Transverse colon (tissue), 4 donors: ENCODE measurements around the gene OSBPL6. TPM values are rescaled to one million over a fixed set of nuclear protein-coding genes. Genes with fewer than 3 reads are reported as not detected.
"Not testable (repeated sequence)": the region's sequence is repeated elsewhere in the genome, so short reads cannot be mapped to it uniquely, and the experiment has no call there.

Experiments
- DNase-seq: peaks from one replicate; pipeline ENCODE4 v3.0.0-alpha.2; 2019
- H3K27ac ChIP-seq, 4 donors: fragments of 200-600 bp; sonication (generic); 2 replicates each; pipeline ENCODE4 v1.5.1; 2016 to 2018; ENCODE audit warnings: inconsistent platforms in 4 of 4
- H3K27me3 ChIP-seq: fragments of 200-600 bp; sonication (generic); 2 replicates; pipeline ENCODE4 v1.5.1; 2017; ENCODE audit warnings: inconsistent platforms
- H3K36me3 ChIP-seq, 4 donors: fragments of 200-600 bp; sonication (generic); 2 replicates each; pipeline ENCODE4 v1.5.1; 2017 to 2019; ENCODE audit warnings: inconsistent platforms in 4 of 4
- H3K4me1 ChIP-seq, 4 donors: fragments of 200-600 bp; sonication (generic); 2 replicates each; pipeline ENCODE4 v1.5.1; 2017 to 2020; ENCODE audit warnings: inconsistent platforms in 4 of 4
- H3K4me3 ChIP-seq, 4 donors: fragments of 200-600 bp; sonication (generic); 1 replicate in 1 of 4; 2 replicates in 3 of 4; pipeline versions ENCODE4 v1.5.1 to v1.6.1; 2017 to 2019; ENCODE audit warnings: inconsistent platforms in 4 of 4
- H3K9me3 ChIP-seq, 2 donors: fragments of 200-600 bp; sonication (generic); 2 replicates each; pipeline ENCODE4 v1.5.1; 2017 to 2019; ENCODE audit warnings: inconsistent platforms in 2 of 2
- EP300 ChIP-seq: sonication (generic); formaldehyde crosslinking; IDR thresholded peaks from one replicate; pipeline ENCODE4 v1.6.1; 2017; ENCODE audit warnings: antibody characterized with exemption, low read depth
- POLR2A ChIP-seq: fragments of 450-650 bp; IDR thresholded peaks from one replicate; pipeline ENCODE4 v1.6.1; 2016; ENCODE audit warnings: antibody characterized with exemption, mild to moderate bottlenecking, moderate library complexity
- POLR2AphosphoS5 ChIP-seq, 3 donors: sonication (generic); formaldehyde crosslinking; IDR thresholded peaks; one replicate each; pipeline ENCODE4 v1.6.1; 2016; ENCODE audit warnings: antibody characterized with exemption in 3 of 3
- WGBS, 2 donors: methylation state at CpG; one replicate each; pipeline ENCODE4 v1.1.5; 2018; ENCODE audit warnings: low coverage in 1 of 2; 5-methylcytosine and 5-hydroxymethylcytosine counted together
- in situ Hi-C, 4 donors: fragments of 200-750 bp; cut with MboI; loops; one replicate each; pipeline versions ENCODE4 v1.15.0 to v1.15.1; 2017; ENCODE audit warnings: low sequenced_read_pairs in 3 of 4, low pct_ligation_motif_present in 1 of 4, low pct_unique_long_range_greater_than_20kb in 1 of 4
- intact Hi-C: fragments of 100-400 bp; cut with DNase I; formaldehyde crosslinking; loops from one replicate; pipeline ENCODE4 v1.15.1; 2023; ENCODE audit warnings: low total_unique reads
- total RNA-seq, 4 donors: library from RNA; depleted of rRNA; stranded (reverse); fragments of >200 nt; gene quantifications; one replicate each; pipeline ENCODE4 v1.1.0, GENCODE V29; 2016
- TF ChIP-seq, protein P1 (sequence below), 5 experiments: fragments of 200-600 bp in 3 of 5; fragments of 450-650 bp in 2 of 5; sonication (generic) in 3 of 5; IDR thresholded peaks; 1 replicate in 2 of 5; 2 replicates in 3 of 5; pipeline ENCODE4 v1.5.1; 2016 to 2017; ENCODE audit warnings: antibody characterized with exemption in 5 of 5, inconsistent platforms in 3 of 5, mild to moderate bottlenecking in 2 of 5, moderate library complexity in 1 of 5

OSBPL6 gene
- total RNA-seq, 4 donors from 2014 or later = 0.95 to 4.0 (median 2.5) TPM

DNA sequence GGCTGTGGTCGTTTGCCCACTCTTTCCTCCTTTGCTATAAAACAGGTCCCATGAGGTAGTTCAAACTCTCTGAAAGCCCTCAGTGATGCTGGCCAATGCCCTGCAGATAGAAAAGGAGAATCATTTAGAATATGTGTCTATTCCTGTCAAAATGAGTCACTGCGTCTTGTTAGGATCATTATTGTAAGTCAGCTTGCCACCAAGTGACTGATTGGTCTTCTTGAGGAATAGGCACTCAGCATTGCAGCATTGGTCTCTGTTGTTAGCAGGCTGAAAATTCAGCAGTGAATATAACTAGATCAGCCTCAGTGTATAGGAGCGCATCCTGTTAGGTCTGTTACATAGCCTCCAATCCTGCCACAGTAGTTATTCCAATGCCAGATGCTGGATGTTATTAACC, 227.8 kb downstream of the OSBPL6 start:
- H3K4me1 ChIP-seq = peaks cover 0 to 9% (median 0%) of the 10 kb centered on the region in 4 donors
- H3K27ac ChIP-seq = no peak overlapping the region
- no peaks in the 10 kb centered on the region for H3K36me3 ChIP-seq
- no peaks in the 10 kb centered on the region for H3K9me3 ChIP-seq
- TF ChIP-seq POLR2AphosphoS5 (IDR thresholded peaks at IDR 0.05) (no peak), POLR2A (no peak), EP300 (no peak)
- TF ChIP-seq, protein P1, sequence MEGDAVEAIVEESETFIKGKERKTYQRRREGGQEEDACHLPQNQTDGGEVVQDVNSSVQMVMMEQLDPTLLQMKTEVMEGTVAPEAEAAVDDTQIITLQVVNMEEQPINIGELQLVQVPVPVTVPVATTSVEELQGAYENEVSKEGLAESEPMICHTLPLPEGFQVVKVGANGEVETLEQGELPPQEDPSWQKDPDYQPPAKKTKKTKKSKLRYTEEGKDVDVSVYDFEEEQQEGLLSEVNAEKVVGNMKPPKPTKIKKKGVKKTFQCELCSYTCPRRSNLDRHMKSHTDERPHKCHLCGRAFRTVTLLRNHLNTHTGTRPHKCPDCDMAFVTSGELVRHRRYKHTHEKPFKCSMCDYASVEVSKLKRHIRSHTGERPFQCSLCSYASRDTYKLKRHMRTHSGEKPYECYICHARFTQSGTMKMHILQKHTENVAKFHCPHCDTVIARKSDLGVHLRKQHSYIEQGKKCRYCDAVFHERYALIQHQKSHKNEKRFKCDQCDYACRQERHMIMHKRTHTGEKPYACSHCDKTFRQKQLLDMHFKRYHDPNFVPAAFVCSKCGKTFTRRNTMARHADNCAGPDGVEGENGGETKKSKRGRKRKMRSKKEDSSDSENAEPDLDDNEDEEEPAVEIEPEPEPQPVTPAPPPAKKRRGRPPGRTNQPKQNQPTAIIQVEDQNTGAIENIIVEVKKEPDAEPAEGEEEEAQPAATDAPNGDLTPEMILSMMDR (IDR thresholded peaks at IDR 0.05) = no peak
- no peak overlapping the region for H3K4me3 ChIP-seq
- 67% methylated on average over 3 of the region's 3 CpGs; no CpG with 5 or more reads in 1 of the 2 donors for WGBS, 2 donors
- intact Hi-C loops (no loop called here), in situ Hi-C loops (loop anchor here (25.0 kb wide), 2 partner anchors 285 to 310 kb away; partner anchors contain the start of gene RBM45 (in 2 of the 4))
- H3K27me3 ChIP-seq = no peaks in the 10 kb centered on the region
- DNase-seq = no peak

GRCh38 chr2:178423746-178424145, 229.4 kb downstream of the OSBPL6 start:
- in situ Hi-C loops = loop anchor here (25.0 kb wide), 2 partner anchors 286 to 311 kb away; partner anchors contain the start of gene RBM45 (in 2 of the 4)
- H3K27ac ChIP-seq, H3K4me3 ChIP-seq, H3K9me3 ChIP-seq, H3K4me1 ChIP-seq, DNase-seq, intact Hi-C loops, H3K27me3 ChIP-seq, H3K36me3 ChIP-seq: not testable (repeated sequence)
- WGBS, 2 donors = 83 to 94% methylated on average over 1 to 5 of the region's 5 CpGs

DNA sequence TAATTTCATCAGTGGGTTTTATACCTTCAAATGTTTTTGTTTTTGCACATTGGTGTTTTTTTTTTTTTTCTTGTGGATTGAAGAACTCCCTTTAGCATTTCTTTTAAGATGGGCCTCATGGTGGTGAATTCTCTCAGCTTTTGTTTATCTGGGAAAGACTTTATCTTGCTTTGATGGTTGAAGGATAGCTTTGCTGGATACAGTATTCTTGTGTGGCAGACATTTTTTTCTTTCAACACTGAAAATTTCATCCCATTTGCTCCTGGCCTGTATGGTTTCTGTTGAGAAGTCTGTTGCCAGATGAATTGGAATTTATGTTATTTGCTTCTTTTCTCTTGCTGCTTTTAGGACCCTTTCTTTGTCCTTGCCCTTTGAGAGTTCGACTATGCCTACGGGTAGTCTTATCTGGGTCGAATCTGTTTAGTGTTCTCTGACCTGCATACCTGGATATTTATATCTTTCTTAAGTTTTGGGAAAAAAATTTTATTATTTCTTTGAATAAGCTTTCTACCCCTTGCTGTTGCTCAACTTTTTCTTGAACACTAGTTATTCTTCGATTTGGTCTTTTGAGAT, 231.0 kb downstream of the OSBPL6 start:
- H3K27ac ChIP-seq = no peak overlapping the region
- H3K27me3 ChIP-seq = no peaks in the 10 kb centered on the region
- no peak overlapping the region for H3K4me3 ChIP-seq
- peaks cover 0 to 5% (median 0%) of the 10 kb centered on the region in 4 donors for H3K36me3 ChIP-seq
- in situ Hi-C loops = no loop called here
- intact Hi-C loops = no loop called here
- no peaks in the 10 kb centered on the region for H3K9me3 ChIP-seq
- no peak for TF ChIP-seq POLR2AphosphoS5 (IDR thresholded peaks at IDR 0.05)
- no peak for TF ChIP-seq POLR2A
- TF ChIP-seq, protein P1 (IDR thresholded peaks at IDR 0.05) = no peak
- no peak for TF ChIP-seq EP300
- H3K4me1 ChIP-seq = no peaks in the 10 kb centered on the region
- DNase-seq = no peak
- 94 to 98% methylated on average over 4 of the region's 4 CpGs for WGBS, 2 donors

- Histone ChIP-seq H3K27ac (no peak overlapping the region), H3K4me3 (no peak overlapping the region), H3K36me3 (peaks cover 0 to 13% (median 2%) of the 10 kb centered on the region in 4 donors), H3K9me3 (no peaks in the 10 kb centered on the region), H3K27me3 (no peaks in the 10 kb centered on the region), H3K4me1 (no peaks in the 10 kb centered on the region)
- DNase-seq = no peak
- intact Hi-C loops = no loop called here
- WGBS, 2 donors = 91% methylated on average over 3 of the region's 3 CpGs; no CpG with 5 or more reads in 1 of the 2 donors
- in situ Hi-C loops = no loop called here
- no peak for TF ChIP-seq EP300
- TF ChIP-seq POLR2AphosphoS5 (IDR thresholded peaks at IDR 0.05) = no peak
- no peak for TF ChIP-seq POLR2A
- TF ChIP-seq, protein P1 (IDR thresholded peaks at IDR 0.05) = no peak
Measured at GRCh38 chr2:178426388-178426787, 232.1 kb downstream of the OSBPL6 start.

DNA sequence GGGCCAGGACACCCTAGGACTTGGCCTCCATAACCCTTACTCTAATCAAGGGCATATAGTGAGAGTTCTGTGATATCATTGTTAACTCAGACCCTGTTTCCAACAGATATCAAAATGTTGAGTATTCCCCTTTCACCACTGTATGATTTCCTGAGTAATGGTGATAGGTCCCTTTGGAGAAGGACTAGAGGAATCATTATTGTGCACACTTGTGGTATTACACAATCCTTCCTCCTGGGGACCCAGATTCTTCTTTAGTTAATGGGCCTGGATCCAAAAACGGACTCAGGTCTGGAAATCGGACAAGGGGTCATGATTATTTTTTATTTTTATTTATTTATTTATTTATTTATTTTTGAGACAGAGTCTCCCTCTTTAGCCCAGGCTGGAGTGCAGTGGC, 233.1 kb downstream of the OSBPL6 start:
- intact Hi-C loops = no loop called here
- TF ChIP-seq, protein P1 (IDR thresholded peaks at IDR 0.05) = no peak
- no peak for TF ChIP-seq POLR2A
- TF ChIP-seq POLR2AphosphoS5 (IDR thresholded peaks at IDR 0.05) = no peak
- no peak for TF ChIP-seq EP300
- no peaks in the 10 kb centered on the region for H3K9me3 ChIP-seq
- DNase-seq = no peak
- H3K27ac ChIP-seq = no peak overlapping the region
- in situ Hi-C loops = no loop called here
- H3K36me3 ChIP-seq = peaks cover 0 to 23% (median 6%) of the 10 kb centered on the region in 4 donors
- no peaks in the 10 kb centered on the region for H3K27me3 ChIP-seq
- H3K4me3 ChIP-seq = no peak overlapping the region
- 95% methylated on average over 2 of the region's 2 CpGs for WGBS, 2 donors
- no peaks in the 10 kb centered on the region for H3K4me1 ChIP-seq
